ENCODE data around the gene TNK2.

DNA sequence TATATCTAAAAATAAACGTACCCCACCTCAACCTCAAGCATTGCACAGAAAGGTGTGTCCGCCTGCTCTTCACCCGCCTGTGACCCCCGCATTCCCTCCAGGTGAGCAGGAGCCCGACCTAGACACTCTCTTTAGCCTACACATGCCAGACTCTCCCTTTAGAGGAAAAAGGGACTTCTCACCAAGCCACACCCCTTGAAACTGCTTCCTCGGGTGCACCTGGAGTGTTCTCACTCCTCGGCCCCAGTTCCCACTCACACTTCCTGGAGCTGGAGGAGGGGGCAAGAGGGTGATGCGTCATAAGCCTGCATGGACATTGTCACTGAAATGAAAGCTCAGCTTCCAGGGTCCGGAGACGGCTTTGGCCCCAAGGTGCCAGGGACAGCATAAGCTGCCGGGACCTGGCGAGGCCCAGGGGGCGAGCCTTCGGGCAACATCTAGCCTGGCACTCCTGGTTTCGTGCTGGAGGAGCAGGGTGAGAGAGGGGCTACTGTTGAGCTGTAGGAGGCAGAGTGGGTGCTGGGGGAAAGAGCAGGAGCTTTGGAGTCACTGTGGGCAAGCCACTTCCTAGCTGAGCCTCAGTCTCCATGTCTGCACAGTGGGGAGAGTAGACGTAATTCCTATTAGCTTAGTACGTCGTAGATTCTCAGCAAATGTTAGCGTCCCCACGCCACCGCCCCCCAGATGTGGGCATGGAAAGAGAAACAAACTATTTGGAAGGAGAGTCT is 86.8 kb downstream of the TNK2 start:
- TF ChIP-seq EZH2 (IDR thresholded peaks at IDR 0.05; ENCODE audit: low read length) (no peak), CTCF (optimal IDR thresholded peaks at IDR 0.05 in 1 of 3, IDR thresholded peaks at IDR 0.05 in 1 of 3, conservative IDR thresholded peaks at IDR 0.05 in 1 of 3; ENCODE audit: extremely low read depth in 1 of 3, insufficient read depth in 2 of 3, low read length in 3 of 3) (no peak)

Measured in keratinocyte (primary cell).